GM11168 (cell line): Measurements from ENCODE around the gene KIF9.
"Not testable (repeated sequence)": the region's sequence is repeated elsewhere in the genome, so short reads cannot be mapped to it uniquely, and the experiment has no call there.

Source experiments
- in situ Hi-C: fragments of 300-500 bp; cut with MboI; formaldehyde crosslinking; loops from one replicate; pipeline ENCODE4 v1.12.0; 2022; ENCODE audit warnings: low sequenced_read_pairs; ENCODE audit not compliant: unreplicated experiment

KIF9 gene

GRCh38 chr3:47282424-47283192 is at the start of gene KIF9, which contains the start of gene KLHL18:
Gene KIF9 (minus strand): TSS chr3:47282799. CDS start chr3:47277374, 5,425 bp downstream.
Gene KLHL18 (plus strand): TSS chr3:47282944. CDS start chr3:47282966, 22 bp downstream.
- in situ Hi-C loops = no loop called here

- in situ Hi-C loops = no loop called here
These were observed 41.8 kb upstream of the KIF9 start for GRCh38 chr3:47324278-47324865.

- in situ Hi-C loops = no loop called here
These were observed 41.1 kb upstream of the KIF9 start for GRCh38 chr3:47323431-47324277.

GRCh38 chr3:47319956-47320355 is 37.4 kb upstream of the KIF9 start:
- in situ Hi-C loops = no loop called here

GRCh38 chr3:47318916-47319315 is 36.3 kb upstream of the KIF9 start:
- in situ Hi-C loops = no loop called here

GRCh38 chr3:47316151-47316550 is 33.6 kb upstream of the KIF9 start:
- in situ Hi-C loops = not testable (repeated sequence)

GRCh38 chr3:47315069-47315647 is 32.6 kb upstream of the KIF9 start:
- in situ Hi-C loops = no loop called here

GRCh38 chr3:47314056-47314764 is 31.6 kb upstream of the KIF9 start:
- in situ Hi-C loops = no loop called here

GRCh38 chr3:47313341-47314055 is 30.9 kb upstream of the KIF9 start:
- in situ Hi-C loops = no loop called here

- in situ Hi-C loops = no loop called here
These were observed 27.8 kb upstream of the KIF9 start for GRCh38 chr3:47310391-47310790.

GRCh38 chr3:47309231-47309630 is 26.6 kb upstream of the KIF9 start:
- in situ Hi-C loops = not testable (repeated sequence)

- in situ Hi-C loops = no loop called here
These were observed 23.4 kb upstream of the KIF9 start for GRCh38 chr3:47306022-47306421.

- in situ Hi-C loops = no loop called here
These were observed 18.9 kb upstream of the KIF9 start for GRCh38 chr3:47301456-47301855.

GRCh38 chr3:47299381-47300318 is 17.1 kb upstream of the KIF9 start:
- in situ Hi-C loops = no loop called here

- in situ Hi-C loops = no loop called here
These were observed 15.8 kb upstream of the KIF9 start for GRCh38 chr3:47298439-47298838.

- in situ Hi-C loops = no loop called here
These were observed 14.1 kb upstream of the KIF9 start for GRCh38 chr3:47296562-47297302.

GRCh38 chr3:47295976-47296375 is 13.4 kb upstream of the KIF9 start:
- in situ Hi-C loops = no loop called here

- in situ Hi-C loops = no loop called here
These were observed 12.7 kb upstream of the KIF9 start for GRCh38 chr3:47295322-47295721.
